ENCODE results near the gene CDK4.

Gene CDK4

DNA sequence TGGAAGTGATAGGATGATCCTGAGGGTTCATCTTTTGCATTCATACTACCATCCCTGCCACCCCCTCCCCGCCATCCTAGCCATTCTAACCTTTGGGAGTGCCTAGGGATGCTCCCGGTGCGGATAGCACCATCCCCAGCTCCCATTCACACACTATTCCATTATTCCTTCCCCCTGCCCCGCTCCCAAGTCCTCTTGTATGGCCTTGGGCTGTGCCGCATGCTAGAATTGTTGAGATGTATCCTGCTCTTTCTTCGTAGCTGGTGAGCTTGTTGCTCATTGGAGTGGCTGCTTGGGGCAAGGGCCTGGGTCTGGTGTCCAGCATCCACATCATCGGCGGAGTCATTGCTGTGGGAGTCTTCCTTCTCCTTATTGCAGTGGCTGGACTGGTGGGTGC is 6.6 kb downstream of the CDK4 start:
- Histone ChIP-seq H3K79me1 (ENCODE audit: low read length) (peaks cover 3% of the 10 kb centered on the region), H3K18ac (ENCODE audit: low read length) (no peak overlapping the region), H2AFZ (ENCODE audit: insufficient read depth, low read length, poor library complexity) (no peak overlapping the region), H2BK12ac (ENCODE audit: low read length) (no peak overlapping the region), H3K4me3 (ENCODE audit: low read depth, low read length) (peak overlapping the region; percentile 78), H3K27ac (ENCODE audit: low read depth, low read length) (no peak overlapping the region), H3K4me1 (ENCODE audit: control insufficient read depth in 1 of 2, insufficient read depth in 2 of 2, low read length in 2 of 2) (no peaks in the 10 kb centered on the region), H3K9me3 (ENCODE audit: insufficient read depth, low read depth, low read length) (peaks cover 4% of the 10 kb centered on the region), H3K4me2 (ENCODE audit: low read length) (peak overlapping the region; percentile 91), H3K9ac (ENCODE audit: low read length) (no peak overlapping the region), H4K8ac (ENCODE audit: low read depth, low read length) (peak overlapping the region; percentile 97), H3K27me3 (ENCODE audit: insufficient read depth, low read length) (peaks cover 14% of the 10 kb centered on the region), H3K23ac (ENCODE audit: low read length) (no peak overlapping the region), H2AK5ac (ENCODE audit: low read length) (no peak overlapping the region), H3K36me3 (ENCODE audit: control insufficient read depth in 1 of 2, insufficient read depth in 2 of 2, low read length in 2 of 2) (peaks cover 15 to 24% of the 10 kb centered on the region in 2 experiments), H4K91ac (ENCODE audit: low read depth, low read length) (no peak overlapping the region), H2BK5ac (ENCODE audit: low read depth, low read length, poor library complexity) (no peak overlapping the region), H3K79me2 (ENCODE audit: control insufficient read depth, insufficient read depth, low read length, poor library complexity) (no peaks in the 10 kb centered on the region), H3K4ac (ENCODE audit: low read depth, low read length) (no peak overlapping the region), H2BK120ac (ENCODE audit: insufficient read depth, low read length, poor library complexity) (no peak overlapping the region), H4K12ac (ENCODE audit: low read depth, low read length) (peak overlapping the region; percentile 28), H3K14ac (ENCODE audit: low read length) (peak overlapping the region; percentile 3)
- no CpG with 5 or more reads among the region's 8 CpGs for WGBS (ENCODE audit: extremely low coverage, insufficient coverage, insufficient read length)
- no peak for DNase-seq

GRCh38 chr12:57744777-57745484 is 7.2 kb downstream of the CDK4 start, which contains the start of gene TSPAN31:
Gene TSPAN31, plus strand, starts transcription at chr12:57745039. Its CDS starts 116 bp downstream, at chr12:57745155.
- no peak within 1 kb of the TSS for H2BK12ac ChIP-seq (ENCODE audit: low read length)
- DNase-seq, result peak; percentile 97 to 98
- peak within 1 kb of the TSS; percentile 44 for H3K27ac ChIP-seq (ENCODE audit: low read depth, low read length)
- H3K4me2 ChIP-seq (ENCODE audit: low read length), result peak within 1 kb of the TSS; percentile 91
- peak within 1 kb of the TSS; percentile 82 for H3K9ac ChIP-seq (ENCODE audit: low read length)
- H3K27me3 ChIP-seq (ENCODE audit: insufficient read depth, low read length), result peaks cover 20% of the 10 kb centered on the region
- H3K36me3 ChIP-seq (ENCODE audit: control insufficient read depth in 1 of 2, insufficient read depth in 2 of 2, low read length in 2 of 2), result peaks cover 12 to 20% of the 10 kb centered on the region in 2 experiments
- H2AFZ ChIP-seq (ENCODE audit: insufficient read depth, low read length, poor library complexity), result peak within 1 kb of the TSS; percentile 67
- no peaks in the 10 kb centered on the region for H3K79me2 ChIP-seq (ENCODE audit: control insufficient read depth, insufficient read depth, low read length, poor library complexity)
- peak within 1 kb of the TSS; percentile 97 for H4K8ac ChIP-seq (ENCODE audit: low read depth, low read length)
- peaks cover 3% of the 10 kb centered on the region for H3K79me1 ChIP-seq (ENCODE audit: low read length)
- peak within 1 kb of the TSS; percentile 59 for H2AK5ac ChIP-seq (ENCODE audit: low read length)
- no peaks in the 10 kb centered on the region for H3K4me1 ChIP-seq (ENCODE audit: control insufficient read depth in 1 of 2, insufficient read depth in 2 of 2, low read length in 2 of 2)
- H3K23ac ChIP-seq (ENCODE audit: low read length), result no peak within 1 kb of the TSS
- H3K4ac ChIP-seq (ENCODE audit: low read depth, low read length), result no peak within 1 kb of the TSS
- peak within 1 kb of the TSS; percentile 78 for H3K4me3 ChIP-seq (ENCODE audit: low read depth, low read length)
- H3K9me3 ChIP-seq (ENCODE audit: insufficient read depth, low read depth, low read length), result peaks cover 4% of the 10 kb centered on the region
- peak within 1 kb of the TSS; percentile 79 for H3K18ac ChIP-seq (ENCODE audit: low read length)
- peak within 1 kb of the TSS; percentile 54 for H2BK5ac ChIP-seq (ENCODE audit: low read depth, low read length, poor library complexity)
- H2BK120ac ChIP-seq (ENCODE audit: insufficient read depth, low read length, poor library complexity), result peak within 1 kb of the TSS; percentile 48
- no CpG with 5 or more reads among the region's 29 CpGs for WGBS (ENCODE audit: extremely low coverage, insufficient coverage, insufficient read length)
- H4K91ac ChIP-seq (ENCODE audit: low read depth, low read length), result peak within 1 kb of the TSS; percentile 88
- H4K12ac ChIP-seq (ENCODE audit: low read depth, low read length), result peak within 1 kb of the TSS; percentile 91
- peak within 1 kb of the TSS; percentile 86 for H3K14ac ChIP-seq (ENCODE audit: low read length)

GRCh38 chr12:57744194-57744776 is 7.8 kb downstream of the CDK4 start:
- H2BK12ac ChIP-seq (ENCODE audit: low read length), result no peak overlapping the region
- H3K14ac ChIP-seq (ENCODE audit: low read length), result no peak overlapping the region
- H3K4me2 ChIP-seq (ENCODE audit: low read length), result peak overlapping the region; percentile 91
- no peak overlapping the region for H3K4ac ChIP-seq (ENCODE audit: low read depth, low read length)
- no peaks in the 10 kb centered on the region for H3K79me2 ChIP-seq (ENCODE audit: control insufficient read depth, insufficient read depth, low read length, poor library complexity)
- DNase-seq, result peak; percentile 53 to 79
- no peak overlapping the region for H2AFZ ChIP-seq (ENCODE audit: insufficient read depth, low read length, poor library complexity)
- no peak overlapping the region for H3K9ac ChIP-seq (ENCODE audit: low read length)
- no peak overlapping the region for H3K23ac ChIP-seq (ENCODE audit: low read length)
- peaks cover 3% of the 10 kb centered on the region for H3K79me1 ChIP-seq (ENCODE audit: low read length)
- no peak overlapping the region for H2AK5ac ChIP-seq (ENCODE audit: low read length)
- H3K9me3 ChIP-seq (ENCODE audit: insufficient read depth, low read depth, low read length), result peaks cover 4% of the 10 kb centered on the region
- peak overlapping the region; percentile 25 for H4K8ac ChIP-seq (ENCODE audit: low read depth, low read length)
- no peak overlapping the region for H2BK5ac ChIP-seq (ENCODE audit: low read depth, low read length, poor library complexity)
- H4K91ac ChIP-seq (ENCODE audit: low read depth, low read length), result no peak overlapping the region
- no peaks in the 10 kb centered on the region for H3K4me1 ChIP-seq (ENCODE audit: control insufficient read depth in 1 of 2, insufficient read depth in 2 of 2, low read length in 2 of 2)
- H2BK120ac ChIP-seq (ENCODE audit: insufficient read depth, low read length, poor library complexity), result no peak overlapping the region
- H3K27me3 ChIP-seq (ENCODE audit: insufficient read depth, low read length), result peaks cover 26% of the 10 kb centered on the region
- peak overlapping the region; percentile 20 for H4K12ac ChIP-seq (ENCODE audit: low read depth, low read length)
- peaks cover 12 to 19% of the 10 kb centered on the region in 2 experiments for H3K36me3 ChIP-seq (ENCODE audit: control insufficient read depth in 1 of 2, insufficient read depth in 2 of 2, low read length in 2 of 2)
- H3K4me3 ChIP-seq (ENCODE audit: low read depth, low read length), result peak overlapping the region; percentile 26
- no CpG with 5 or more reads among the region's 21 CpGs for WGBS (ENCODE audit: extremely low coverage, insufficient coverage, insufficient read length)
- H3K27ac ChIP-seq (ENCODE audit: low read depth, low read length), result no peak overlapping the region
- no peak overlapping the region for H3K18ac ChIP-seq (ENCODE audit: low read length)

DNA sequence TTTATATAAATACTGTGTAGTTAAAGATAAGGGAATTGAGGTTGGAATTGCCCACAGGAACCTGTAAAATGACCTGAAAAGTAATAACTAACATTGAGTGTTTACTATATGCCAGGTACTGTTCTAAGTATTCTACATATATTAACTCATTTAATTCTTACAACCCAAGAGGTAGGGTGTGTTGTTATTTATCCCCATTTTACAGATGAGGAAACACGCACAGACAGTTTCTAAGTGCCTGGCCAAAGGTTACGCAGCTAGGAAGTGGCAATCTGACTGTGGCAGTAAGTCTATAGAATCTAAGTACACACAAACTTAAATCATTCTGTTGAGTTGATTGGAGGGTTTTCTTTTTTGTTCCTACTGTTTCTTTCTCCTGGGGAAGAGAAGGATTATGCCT is 8.3 kb downstream of the CDK4 start:
- H2BK12ac ChIP-seq (ENCODE audit: low read length), result no peak overlapping the region
- no peak overlapping the region for H2BK120ac ChIP-seq (ENCODE audit: insufficient read depth, low read length, poor library complexity)
- H3K23ac ChIP-seq (ENCODE audit: low read length), result no peak overlapping the region
- H3K27me3 ChIP-seq (ENCODE audit: insufficient read depth, low read length), result peaks cover 31% of the 10 kb centered on the region
- H2AFZ ChIP-seq (ENCODE audit: insufficient read depth, low read length, poor library complexity), result no peak overlapping the region
- H3K9ac ChIP-seq (ENCODE audit: low read length), result no peak overlapping the region
- H4K12ac ChIP-seq (ENCODE audit: low read depth, low read length), result no peak overlapping the region
- H4K91ac ChIP-seq (ENCODE audit: low read depth, low read length), result no peak overlapping the region
- H3K36me3 ChIP-seq (ENCODE audit: control insufficient read depth in 1 of 2, insufficient read depth in 2 of 2, low read length in 2 of 2), result peaks cover 7 to 14% of the 10 kb centered on the region in 2 experiments
- H3K4ac ChIP-seq (ENCODE audit: low read depth, low read length), result no peak overlapping the region
- H4K8ac ChIP-seq (ENCODE audit: low read depth, low read length), result no peak overlapping the region
- peaks cover 4% of the 10 kb centered on the region for H3K9me3 ChIP-seq (ENCODE audit: insufficient read depth, low read depth, low read length)
- DNase-seq, result no peak
- no peak overlapping the region for H3K14ac ChIP-seq (ENCODE audit: low read length)
- no peak overlapping the region for H3K4me2 ChIP-seq (ENCODE audit: low read length)
- no peak overlapping the region for H3K27ac ChIP-seq (ENCODE audit: low read depth, low read length)
- H2BK5ac ChIP-seq (ENCODE audit: low read depth, low read length, poor library complexity), result no peak overlapping the region
- no peaks in the 10 kb centered on the region for H3K79me2 ChIP-seq (ENCODE audit: control insufficient read depth, insufficient read depth, low read length, poor library complexity)
- H3K4me1 ChIP-seq (ENCODE audit: control insufficient read depth in 1 of 2, insufficient read depth in 2 of 2, low read length in 2 of 2), result no peaks in the 10 kb centered on the region
- H2AK5ac ChIP-seq (ENCODE audit: low read length), result no peak overlapping the region
- H3K79me1 ChIP-seq (ENCODE audit: low read length), result peaks cover 3% of the 10 kb centered on the region
- H3K18ac ChIP-seq (ENCODE audit: low read length), result no peak overlapping the region
- H3K4me3 ChIP-seq (ENCODE audit: low read depth, low read length), result no peak overlapping the region
- WGBS (ENCODE audit: extremely low coverage, insufficient coverage, insufficient read length), result no CpG with 5 or more reads among the region's 2 CpGs
